Superior temporal gyrus (tissue), 1 donor: ENCODE data around the gene UCHL5.

ENCODE experiments used
- DNase-seq: peaks from one replicate; pipeline ENCODE4 v3.0.0-alpha.2; 2016; ENCODE audit errors: extremely low spot score

Gene UCHL5, protein sequence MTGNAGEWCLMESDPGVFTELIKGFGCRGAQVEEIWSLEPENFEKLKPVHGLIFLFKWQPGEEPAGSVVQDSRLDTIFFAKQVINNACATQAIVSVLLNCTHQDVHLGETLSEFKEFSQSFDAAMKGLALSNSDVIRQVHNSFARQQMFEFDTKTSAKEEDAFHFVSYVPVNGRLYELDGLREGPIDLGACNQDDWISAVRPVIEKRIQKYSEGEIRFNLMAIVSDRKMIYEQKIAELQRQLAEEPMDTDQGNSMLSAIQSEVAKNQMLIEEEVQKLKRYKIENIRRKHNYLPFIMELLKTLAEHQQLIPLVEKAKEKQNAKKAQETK

DNA sequence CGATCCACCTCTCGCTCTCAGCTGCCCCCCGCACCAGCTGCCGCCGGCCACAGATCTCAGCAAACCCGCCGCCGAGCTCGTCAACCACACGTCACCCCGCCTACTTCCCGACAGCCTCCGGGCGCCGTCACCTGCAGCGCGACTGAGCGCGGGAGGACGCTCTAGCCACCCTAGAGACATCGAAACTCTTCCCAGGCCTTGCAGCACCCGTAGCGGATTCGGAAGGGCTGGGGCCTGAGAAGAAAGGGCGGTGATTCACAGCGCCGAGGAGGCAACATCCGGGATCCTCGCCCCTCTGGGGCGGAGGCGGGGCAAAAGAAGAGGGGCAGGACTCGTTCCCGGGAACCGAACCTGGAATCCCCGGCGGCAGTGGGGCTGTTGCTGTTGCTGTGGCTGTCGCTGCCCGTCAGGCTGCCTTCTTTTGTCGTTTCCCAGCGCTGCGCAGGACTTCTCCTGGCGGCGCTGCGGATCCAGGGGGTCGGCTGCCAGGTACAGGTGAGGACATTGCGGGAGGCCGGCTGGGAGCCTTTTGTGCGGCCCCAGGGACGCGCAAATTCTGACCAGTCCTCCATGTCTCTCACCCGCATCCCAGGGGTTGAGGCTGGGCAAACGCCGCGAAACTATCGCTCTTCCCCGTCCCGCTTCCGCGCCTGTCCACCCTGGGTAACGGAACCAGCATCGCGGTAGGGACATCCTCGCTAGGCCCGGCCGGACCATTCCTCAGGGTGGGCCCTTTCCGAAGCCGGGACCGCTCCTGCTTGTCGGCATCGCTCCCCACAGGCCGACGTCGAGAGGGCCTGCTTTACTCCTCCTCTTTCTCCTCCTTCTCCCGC is at the start of gene UCHL5, which contains the start of gene RO60:
UCHL5 (minus strand) TSS at position 79 of the 833 bp plus-strand sequence. CDS start 100 bp downstream, outside the sequence.
RO60 (plus strand) TSS at position 331 of the 833 bp plus-strand sequence. CDS start 9,443 bp downstream, outside the sequence.
- DNase-seq = peak; percentile 99

DNA sequence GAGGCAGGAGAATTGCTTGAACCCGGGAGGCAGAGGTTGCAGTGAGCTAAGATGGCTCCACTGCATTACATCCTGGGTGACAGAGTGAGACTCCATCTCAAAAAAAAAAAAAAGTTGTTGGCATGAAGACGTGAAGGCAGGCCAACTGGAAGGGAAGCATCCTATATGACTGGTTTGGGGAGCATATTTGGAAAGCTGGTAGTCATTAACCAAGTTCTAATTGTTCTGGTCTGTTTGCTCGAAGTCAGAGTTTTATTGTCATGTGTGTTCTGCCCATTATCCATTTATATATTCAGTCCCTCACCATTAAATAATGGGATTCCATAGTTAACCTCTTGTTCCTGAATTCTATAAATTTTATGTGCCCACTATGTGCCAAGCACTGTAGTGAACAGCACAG is 49.3 kb upstream of the UCHL5 start:
- DNase-seq = no peak

DNA sequence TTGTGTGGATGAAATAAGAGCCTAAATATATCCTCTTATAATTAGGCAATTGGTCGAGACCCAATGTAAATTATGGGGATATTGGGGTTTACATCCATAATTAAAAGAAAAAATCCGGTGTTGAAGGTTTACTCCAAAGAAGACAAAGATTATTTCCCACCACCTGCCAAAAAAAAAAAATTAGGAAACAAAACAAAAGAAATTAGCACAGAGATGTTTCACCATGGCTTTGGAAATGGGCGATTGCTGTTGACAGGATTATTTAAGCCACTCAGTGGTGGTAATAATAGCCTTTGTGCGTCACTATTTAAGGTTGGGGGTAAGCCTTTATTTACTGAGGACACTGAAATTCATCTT is 46.6 kb upstream of the UCHL5 start:
- no peak for DNase-seq

DNA sequence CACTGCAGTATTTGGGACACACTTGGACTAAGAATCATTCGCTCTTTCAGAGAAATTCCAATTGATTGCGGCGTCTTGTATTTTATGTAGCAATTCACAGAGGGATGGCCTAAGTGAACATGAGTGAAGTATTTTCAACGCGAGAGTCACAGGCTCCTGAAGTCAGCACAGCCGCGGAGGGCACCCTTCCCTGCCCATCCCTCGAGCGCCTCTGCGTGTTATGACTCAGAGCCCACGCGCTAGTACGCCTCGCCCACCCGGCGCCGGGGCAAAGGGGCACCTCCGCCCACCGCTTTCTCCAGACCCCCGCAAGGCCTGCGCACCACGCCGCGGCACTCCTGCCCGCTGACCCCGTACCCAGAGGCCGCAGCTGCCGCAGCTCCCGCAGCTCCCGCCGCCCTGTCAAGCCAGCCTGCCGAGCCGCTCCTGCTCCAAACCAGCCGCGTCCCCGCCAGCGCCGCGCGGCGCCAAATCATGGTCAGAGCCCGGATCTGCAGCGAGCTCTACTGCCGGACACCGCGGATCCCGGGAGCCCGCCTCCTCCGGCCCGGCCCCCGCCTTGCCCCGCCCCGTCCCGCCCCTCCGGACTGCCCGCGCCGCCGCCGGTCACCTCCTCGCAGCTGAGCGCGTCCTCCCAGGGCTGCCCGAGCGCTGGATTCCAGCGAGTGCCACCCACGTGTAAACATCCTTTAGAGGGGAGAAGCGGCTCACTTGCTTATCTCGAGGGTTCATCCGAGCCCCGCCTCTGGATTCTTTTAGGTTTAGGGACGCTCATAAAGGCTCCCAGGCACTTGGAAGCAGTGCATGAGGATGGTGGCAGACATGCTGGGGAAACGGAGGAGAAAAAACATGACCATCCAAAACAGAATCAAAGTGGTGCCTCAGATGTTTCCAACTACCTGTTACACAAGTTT is 46.0 kb upstream of the UCHL5 start, which contains the start of gene GLRX2:
GLRX2 (minus strand) TSS at position 508 of the 914 bp plus-strand sequence; CDS start at position 476, 32 bp downstream.
- peak; percentile 81 for DNase-seq

DNA sequence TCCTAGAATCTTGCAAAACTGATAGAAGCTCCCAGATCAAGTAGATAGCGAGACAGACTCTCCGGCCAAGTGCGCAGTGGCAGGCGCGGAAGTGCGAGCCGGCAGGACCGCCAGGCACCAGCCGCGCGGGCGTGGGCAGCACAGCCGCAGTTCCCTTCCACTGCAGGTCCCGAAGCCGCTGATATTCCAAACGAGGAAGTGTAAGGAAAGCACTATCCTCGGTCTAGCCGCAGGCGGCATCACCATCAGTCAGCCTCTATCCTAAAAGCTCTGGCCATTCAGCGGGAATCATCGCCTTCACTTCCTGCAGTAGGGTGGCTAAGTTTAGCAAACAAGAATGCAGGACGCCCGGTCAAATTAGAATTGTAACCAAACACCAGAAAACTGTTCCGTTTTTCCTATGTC is 45.3 kb upstream of the UCHL5 start:
- no peak for DNase-seq

DNA sequence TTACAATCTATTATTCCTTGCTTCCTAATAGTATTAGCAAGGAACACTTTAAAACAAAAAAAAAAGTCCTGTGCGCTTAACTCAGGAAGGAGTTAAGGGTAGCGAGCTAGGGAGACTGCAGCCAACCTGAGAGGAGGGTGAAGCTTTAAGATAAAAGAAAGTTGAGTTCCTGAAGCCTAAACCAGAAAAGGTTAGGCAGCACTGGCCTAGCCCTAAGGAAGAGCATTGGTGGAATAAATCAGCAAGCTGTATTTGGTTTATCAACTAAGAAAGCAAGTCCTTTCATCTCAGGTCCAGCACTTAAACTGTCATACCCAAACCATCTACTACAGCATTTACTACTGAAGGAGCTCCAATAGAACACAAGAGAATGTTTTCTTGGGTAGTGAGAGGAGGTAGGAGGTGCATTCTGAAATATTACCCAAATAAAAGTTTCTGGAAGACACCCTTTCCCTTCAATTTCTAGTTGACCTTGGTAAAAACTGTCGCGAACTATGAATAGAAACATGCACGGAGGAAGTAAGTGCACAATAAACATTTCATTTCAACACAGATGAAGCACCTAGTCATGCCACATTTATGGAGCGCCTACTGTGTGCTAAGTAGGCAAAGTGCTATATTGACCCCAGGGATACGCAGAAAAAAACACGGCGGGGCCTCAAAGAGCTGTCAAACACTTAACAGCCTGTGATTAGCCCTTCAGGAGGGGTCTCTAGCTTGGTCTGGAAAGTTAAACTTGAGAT is 44.8 kb upstream of the UCHL5 start:
- DNase-seq = no peak

DNA sequence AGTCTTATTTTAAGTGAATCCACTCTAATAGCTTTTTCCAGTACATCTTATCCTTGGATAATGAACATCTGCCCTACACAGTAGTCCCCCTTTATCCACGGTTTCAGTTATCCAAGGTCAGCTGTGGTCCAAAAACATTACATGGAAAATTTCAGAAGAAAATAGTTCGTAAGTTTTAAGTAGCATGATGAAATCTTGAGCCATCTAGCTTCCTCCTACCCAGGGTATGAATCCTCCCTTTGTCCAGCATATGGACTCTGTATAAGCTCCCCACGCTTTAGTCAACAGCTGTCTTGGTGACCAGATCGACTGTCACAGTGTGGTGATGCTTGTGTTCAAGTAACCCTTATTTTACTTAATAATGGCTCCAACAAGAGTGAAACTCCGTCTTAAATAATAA is 43.5 kb upstream of the UCHL5 start:
- DNase-seq = no peak

DNA sequence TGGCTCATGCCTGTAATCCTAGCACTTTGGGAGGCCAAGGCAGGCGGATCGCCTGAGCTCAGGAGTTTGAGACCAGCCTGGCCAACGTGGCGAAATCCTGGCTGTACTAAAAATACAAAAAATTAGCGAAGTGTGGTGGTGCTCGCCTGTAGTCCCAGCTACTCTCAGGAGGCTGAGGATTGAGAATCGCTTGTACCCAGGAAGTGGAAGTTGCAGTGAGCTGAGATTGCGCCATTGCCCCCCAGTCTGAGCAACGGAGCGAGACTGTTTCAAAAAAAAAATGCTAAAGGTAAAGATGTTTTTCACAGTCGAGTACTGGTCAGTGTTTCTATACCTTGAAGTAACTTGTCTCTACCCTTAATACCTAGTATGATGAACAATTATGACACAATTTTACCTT is 35.0 kb upstream of the UCHL5 start:
- no peak for DNase-seq

DNA sequence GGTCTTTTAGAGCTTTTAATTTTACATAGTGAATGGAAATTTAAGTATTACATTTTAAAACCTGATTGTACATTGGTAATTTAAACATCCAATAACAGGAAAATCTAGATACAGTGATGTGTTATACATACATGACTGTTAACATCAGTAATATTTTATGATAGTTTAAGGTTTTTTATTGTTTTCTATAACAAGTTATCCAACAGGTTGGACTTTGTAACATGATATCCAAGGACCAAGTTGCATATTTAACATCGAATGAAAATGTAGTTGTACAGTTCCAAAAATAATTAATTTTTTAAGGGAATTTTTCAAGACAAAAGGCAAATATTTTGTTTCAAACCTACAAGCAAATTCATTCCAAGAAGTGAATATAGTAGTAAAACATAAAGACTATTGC is 31.7 kb upstream of the UCHL5 start:
- DNase-seq = no peak

DNA sequence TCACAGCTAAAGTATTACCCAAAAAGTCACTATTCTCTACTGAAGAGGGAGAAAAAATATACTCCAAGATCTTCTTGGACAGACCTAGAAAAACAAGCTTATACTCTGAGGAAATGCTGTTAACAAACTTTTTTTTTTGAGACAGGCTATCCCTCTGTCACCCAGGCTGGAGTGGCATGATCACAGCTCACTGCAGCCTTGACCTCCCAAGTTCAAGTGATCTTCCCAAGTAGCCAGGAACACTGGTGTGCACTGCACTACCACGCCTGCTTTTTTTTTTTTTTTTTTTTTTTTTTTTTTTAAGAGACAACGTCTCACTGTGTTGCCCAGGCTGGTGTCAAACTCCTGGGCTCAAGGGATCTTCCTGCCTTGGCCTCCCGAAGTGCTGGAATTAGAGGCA is 28.7 kb upstream of the UCHL5 start:
- no peak for DNase-seq

DNA sequence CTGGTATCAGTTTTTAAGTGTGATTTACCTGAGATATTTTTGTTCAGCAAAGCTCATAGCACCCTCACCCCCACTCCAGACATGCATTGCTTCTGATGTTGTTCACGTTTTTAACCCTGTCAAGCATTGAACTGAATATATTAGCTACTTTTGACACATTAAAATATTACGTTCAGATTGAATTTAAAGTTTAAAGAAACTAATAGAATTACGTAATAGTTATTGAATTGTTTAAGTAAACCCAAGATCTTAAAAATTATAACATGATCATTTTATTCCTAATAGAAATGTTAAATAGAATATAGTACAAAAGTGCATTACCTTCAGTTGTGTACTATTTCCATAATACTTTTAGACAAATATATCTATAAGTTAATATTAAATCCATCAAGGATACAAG is 27.2 kb upstream of the UCHL5 start:
- no peak for DNase-seq

DNA sequence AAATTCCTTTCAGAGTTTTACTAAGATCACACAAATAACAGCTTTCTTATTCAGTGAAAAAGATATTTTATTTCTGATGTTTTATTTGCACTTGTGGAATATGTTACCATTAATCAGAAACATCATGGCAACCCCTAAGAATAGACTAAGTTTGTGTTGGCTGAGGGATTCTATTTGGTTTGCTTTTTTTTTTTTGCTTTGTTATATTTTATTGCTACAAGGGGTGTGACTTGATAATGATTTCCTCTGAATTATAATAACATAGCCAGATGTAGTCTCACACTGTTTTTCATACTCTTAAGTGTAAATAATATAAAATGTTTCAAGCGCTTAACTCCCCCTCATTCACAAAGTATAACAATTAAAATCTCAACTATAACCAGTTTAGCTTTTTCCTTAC is 26.1 kb upstream of the UCHL5 start:
- DNase-seq = no peak

DNA sequence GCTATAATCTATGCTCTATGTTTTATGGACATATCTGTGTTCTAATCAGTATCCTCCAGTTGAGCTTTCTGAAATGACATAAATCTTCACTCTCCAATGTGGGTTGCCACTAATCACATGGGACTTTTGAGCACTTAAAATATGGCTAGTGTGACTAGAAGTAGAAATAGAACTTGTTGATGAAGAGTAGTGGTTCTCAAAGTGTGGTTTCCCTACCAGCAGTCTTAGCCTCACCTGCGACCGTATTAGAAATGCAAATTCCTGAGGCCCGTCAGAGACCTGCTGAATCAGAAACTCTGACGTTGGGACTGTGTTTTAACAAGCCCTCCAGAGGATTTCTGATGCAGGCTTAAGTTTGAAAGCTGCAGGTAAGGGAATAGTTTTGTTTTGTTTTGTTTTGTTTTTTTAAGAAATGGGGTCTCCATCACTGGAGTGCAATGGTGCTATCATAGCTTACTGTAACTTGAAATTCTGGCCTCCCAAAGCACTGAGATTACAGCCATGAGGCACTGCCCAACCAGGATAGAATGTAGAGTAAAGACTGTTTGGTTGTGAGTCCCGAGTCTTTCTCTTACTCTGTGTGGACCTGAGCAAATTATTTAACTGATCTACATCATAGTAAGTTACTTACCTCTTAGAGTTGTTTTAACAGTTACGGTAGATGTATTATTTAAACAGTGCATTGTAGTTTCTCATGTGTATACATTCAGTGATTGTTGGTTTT is 24.4 kb upstream of the UCHL5 start:
- no peak for DNase-seq

DNA sequence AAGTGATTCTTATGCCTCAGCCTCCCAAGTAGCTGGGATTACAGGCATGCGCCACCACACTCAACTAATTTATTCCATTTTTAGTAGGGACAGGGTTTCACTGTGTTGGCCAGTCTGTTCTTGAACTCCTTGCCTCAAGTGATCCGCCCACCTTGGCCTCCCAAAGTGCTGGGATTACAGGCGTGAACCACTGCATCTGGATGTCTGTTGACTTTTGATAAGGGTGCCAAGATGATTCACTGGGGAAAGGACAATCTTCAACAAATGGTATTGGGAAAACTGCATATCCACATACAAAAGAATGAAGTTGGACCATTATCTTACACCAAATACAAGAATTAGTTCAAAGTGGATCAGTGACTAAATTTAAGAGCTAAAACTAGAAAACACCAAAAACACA is 20.0 kb upstream of the UCHL5 start:
- DNase-seq = no peak

DNA sequence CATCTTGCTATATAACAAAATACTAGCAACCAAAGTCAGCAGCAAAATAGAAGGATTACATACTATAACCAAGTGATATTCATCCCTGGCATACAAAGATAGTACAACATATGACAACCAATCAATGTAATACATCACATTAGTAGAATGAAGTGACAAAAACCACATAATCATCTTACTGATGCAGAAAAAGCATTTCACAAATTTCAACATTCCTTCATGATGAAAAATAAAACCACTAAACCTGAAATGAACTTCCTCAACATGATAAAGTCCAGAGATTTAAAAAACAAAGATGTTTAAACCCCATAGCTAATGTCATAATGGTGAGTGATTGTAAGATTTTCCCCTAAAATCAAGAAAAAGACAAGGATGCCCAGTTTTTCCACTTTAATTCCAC is 18.8 kb upstream of the UCHL5 start:
- DNase-seq = no peak

DNA sequence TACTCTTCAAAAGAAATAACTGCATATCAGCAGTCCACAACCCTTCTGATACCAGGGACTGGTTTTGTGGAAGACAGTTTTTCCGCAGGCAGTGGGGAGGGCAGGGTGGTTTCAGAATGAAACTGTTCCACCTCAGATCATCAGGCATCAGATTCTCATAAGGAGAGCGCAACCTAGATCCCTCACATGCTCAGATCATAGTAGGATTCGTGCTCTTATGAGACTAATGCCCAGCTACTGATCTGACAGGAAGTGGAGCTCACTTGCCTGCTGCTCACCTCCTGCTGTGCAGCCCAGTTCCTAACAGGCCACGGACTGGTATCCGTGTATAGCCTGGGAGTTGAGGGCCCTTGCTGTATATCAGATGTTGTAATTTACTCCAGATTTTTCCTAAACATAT is 11.8 kb upstream of the UCHL5 start:
- DNase-seq = no peak

DNA sequence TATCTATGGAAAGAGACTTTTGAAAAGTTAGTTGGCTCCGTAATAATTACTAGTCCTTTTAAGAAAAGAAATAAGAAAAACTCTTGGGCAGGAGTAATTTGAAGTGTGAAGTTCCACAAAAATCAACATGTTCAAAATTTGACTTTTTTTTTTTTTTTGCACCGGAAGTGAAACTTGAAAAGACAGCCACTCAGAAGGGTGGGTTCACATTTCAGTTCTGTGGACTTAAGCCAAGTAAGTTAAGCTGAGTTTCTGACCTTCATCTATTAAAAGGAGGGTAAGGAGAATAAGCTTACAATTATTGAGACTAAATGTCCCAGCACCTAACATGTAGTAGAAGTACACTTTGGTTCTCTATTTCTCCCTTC is 11.2 kb upstream of the UCHL5 start:
- no peak for DNase-seq

DNA sequence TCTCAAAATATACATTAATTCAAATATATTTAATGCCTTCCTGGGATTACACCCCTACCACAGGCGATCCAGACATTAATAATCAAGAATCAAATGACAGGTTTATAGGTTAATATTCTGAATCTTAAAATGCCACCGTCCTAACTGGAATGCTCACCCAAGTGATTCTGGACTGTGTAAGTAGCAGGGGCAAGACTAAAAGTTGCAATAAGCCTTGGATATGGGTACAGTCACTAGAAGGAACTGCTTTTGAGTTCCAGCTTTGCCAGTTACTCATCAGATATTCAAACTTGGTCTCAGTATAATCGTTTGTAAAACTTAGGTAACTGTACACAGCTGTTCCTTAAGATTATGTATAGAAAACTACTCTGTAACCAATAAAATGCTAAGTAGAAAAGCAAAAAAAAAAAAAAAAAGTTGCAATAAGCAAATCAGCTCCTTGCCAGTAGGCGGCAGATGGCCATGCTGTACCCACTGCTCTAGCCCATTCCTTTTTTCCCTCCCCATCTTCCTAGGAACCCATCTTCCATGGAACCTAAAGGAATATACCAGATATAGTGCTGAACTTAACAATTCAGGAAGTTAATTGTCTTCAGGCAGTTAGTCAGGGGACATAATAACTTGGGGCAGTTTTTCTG is 10.7 kb upstream of the UCHL5 start:
- no peak for DNase-seq

DNA sequence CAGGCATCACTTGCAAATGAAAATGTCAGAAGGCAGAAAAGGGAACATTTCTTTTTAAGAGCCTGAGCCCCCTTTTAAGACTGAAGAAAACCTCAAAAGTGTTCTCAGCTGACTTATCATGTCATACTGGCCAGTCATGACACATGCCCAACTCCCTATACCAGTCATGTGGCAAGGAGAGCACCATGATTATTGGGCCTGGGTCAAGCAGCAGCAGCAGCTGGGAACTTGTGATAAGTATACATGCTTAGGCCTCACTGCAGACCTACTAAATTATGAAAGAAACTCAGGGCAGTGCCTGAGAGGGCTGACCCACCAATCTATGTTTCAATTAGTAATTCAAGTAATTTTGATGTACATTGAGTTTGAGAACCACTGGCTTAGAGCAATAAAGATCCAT is 8.9 kb upstream of the UCHL5 start:
- DNase-seq = no peak

DNA sequence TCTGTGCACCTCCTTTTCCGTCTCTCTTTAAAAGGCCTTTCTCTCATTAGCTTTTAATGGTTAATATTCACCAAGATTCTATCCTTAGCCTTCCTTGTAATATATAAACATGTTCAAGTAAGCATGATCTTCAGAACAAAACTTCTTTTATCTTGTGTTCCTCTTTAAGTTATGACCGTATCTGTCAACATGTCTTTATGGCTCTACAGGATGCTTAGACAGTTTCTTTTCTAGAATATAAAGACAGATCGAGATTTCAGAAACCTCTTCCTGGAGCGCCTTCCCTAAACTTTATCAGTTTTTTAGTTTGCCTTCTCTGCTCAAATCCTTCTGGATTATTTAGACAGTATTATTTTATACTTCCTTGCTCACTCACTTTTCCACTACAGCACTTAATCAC is 7.4 kb upstream of the UCHL5 start:
- DNase-seq = no peak
